Middle frontal gyrus (tissue), 1 donor: ENCODE measurements around the gene MAGI1.
"Not testable (repeated sequence)": the region's sequence is repeated elsewhere in the genome, so short reads cannot be mapped to it uniquely, and the experiment has no call there.

Experiments used
- DNase-seq: peaks from one replicate; pipeline ENCODE4 v3.0.0-alpha.2; 2015; ENCODE audit warnings: low spot score; ENCODE audit errors: extremely low spot score

Gene MAGI1

DNA sequence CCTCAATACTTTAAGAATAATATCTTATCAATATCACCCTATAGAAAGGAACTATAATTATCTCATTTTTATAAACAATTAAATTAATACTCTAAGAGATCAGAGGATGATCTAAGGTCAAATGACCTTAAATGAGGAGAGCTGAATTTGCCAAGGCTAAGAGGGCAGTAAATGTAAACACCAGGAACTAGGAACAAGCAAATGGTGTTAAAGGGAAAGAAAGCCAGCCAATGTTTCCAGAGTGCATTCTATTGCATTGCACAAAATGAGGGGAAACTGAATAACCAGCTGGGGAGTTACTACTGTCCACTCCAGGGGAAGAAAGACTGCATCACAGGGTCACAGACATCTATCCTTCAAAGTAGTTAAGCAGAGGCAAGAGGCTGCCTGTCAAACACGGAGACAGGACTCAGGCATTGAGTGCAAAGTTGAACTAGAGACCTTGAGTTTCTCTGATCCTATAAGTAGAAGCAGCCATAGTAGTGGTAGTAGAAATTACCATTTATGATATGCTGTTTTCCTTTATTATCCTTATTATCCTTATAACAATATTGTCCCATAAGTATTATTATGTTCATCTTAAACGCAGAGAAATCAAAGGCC is 466.4 kb downstream of the MAGI1 start:
- no peak for DNase-seq

- no peak for DNase-seq
Measured at GRCh38 chr3:65569845-65570405, 468.8 kb downstream of the MAGI1 start.

GRCh38 chr3:65569129-65569528 is 469.6 kb downstream of the MAGI1 start:
- DNase-seq: no peak

DNA sequence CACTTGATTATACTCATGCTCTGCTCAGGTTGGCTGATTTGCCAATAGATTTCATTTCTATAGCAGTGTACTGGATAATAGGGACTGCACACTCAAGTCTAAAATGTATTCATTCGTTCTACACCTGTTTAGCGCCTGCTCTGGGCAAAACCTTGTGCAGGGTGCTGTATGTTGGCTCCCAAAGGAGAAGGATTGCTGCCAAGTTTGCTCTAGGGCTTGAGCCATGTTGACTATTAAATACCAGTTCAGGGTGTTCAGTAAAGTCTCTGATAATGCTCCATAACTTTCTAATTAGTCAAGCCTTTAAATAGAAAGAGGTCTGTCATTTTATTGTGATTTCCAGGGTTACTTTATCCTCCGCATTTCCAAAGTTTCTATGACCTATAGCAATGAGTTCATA is 470.2 kb downstream of the MAGI1 start:
- no peak for DNase-seq

DNA sequence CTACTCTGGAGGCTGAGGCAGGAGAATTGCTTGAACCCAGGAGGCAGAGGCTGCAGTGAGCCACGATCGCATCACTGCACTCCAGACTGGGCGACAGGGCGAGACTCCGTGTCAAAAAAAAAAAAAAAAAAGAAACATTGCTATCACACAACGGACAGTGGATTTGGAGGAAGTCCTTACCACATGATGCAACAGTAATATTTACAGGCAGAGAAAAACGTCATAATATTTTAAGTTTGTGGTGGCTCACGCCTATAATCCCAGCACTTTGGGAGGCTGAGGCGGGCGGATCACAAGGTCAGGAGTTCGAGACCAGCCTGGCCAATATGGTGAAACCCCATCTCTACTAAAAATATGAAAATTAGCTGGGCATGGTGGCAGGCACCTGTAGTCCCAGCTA is 473.0 kb downstream of the MAGI1 start:
- DNase-seq: not testable (repeated sequence)

- DNase-seq: no peak
Measured at GRCh38 chr3:65564483-65564882, 474.2 kb downstream of the MAGI1 start.

DNA sequence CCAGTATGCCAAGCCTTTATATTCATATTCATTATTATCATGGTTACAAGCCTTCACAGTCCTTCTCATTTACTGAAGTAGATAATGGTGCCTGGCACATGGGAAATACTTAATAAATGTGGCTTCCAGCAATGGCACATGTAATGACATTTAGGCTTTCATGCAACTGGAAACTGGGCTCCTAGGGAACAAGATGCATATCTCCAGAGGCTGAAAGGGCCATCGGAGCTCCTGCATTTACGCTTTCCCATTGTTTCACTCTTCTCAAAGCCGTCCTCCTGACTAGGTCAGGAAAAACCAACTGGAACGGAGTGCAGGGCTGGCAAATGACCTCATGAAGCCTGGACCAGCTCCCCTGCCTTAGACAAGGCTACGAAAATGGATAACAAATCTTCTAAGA is 474.9 kb downstream of the MAGI1 start:
- no peak for DNase-seq

GRCh38 chr3:65562447-65562846 is 476.3 kb downstream of the MAGI1 start:
- no peak for DNase-seq

- no peak for DNase-seq
Measured at GRCh38 chr3:65561617-65562016, 477.1 kb downstream of the MAGI1 start.

DNA sequence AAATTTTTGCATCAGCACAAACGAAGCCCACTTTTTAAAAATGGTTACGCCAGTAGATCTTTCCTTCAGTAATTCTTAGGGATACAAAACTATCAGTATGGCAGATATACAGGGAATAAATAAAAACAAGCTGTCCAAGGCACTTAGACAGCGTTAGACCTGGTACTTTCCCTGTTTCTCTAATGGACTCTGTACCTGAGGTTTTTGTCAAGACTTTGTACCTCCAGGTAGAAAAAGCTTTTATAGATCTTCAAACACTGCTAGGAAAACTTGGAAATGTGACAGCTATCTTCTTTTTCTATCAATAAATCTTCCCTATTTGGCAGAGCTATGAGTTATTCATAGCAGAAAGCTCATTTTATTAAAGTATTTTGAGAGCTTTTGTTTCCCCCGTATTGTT is 477.8 kb downstream of the MAGI1 start:
- DNase-seq: no peak

DNA sequence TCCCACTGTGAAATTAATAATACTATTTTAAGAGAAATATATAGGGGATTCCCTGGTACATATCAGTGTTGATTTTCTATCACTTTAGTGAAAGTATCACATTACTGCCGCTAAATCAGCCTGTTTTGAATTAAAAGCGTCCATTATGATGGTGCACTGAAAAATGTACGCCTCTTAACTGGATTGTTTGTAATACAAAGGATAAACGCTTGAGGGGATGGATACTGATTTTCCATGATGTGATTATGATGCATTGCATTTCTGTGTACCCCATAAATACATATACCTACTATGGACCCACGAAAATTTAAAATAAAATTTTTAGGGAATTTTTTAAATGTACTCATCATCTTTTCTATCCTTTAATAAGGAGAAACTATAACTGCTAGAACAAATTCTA is 478.6 kb downstream of the MAGI1 start:
- no peak for DNase-seq

DNA sequence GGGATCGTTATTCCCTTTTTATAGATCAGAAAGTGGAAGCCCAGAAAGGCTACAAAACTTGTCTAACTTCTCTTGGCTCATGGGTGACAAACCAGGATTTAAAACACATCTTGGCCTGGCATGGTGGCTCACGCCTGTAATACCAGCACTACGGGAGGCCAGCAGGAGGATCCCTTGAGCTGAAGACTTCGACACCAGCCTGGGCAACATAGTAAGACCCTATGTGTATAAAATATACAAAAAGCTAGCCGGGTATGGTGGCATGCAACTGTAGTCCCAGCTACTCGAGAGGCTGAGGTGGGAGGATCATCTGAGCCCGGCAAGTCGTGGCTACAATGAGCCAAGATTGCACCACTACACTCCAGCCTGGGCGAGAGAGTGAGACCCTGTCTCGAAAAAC is 479.1 kb downstream of the MAGI1 start:
- no peak for DNase-seq

GRCh38 chr3:65558826-65559225 is 479.9 kb downstream of the MAGI1 start:
- DNase-seq: no peak

DNA sequence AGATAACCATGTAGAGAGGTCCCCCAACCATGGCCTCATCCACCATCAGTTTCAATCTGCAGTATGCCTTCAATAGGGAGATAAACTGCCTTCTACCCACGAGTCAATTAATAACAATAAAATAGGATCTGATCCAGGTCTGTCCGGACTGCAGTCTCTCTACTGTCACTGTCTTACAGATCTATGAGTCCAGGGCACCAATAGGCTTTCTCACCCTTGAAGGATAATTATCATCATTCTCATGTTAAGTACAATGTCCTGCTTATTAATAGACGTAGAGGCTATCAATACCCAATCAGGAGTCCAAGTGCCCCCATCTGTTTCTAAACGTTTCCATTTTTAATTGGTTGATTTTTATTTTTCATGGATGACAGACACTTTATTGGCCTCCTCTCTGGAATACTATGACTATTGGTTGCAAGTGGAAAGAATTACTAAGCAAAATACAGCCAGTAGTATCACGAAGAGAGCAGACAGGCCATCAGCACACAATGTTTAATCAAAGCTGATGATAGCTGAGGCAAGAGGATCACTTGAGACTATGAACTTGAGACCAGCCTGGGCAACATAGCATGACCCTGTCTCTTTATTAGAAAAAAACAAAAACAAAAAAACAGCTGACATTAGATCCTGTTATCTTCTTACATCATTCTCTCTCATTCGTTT is 480.7 kb downstream of the MAGI1 start:
- no peak for DNase-seq

- DNase-seq: no peak
Measured at GRCh38 chr3:65556934-65557577, 481.7 kb downstream of the MAGI1 start.

DNA sequence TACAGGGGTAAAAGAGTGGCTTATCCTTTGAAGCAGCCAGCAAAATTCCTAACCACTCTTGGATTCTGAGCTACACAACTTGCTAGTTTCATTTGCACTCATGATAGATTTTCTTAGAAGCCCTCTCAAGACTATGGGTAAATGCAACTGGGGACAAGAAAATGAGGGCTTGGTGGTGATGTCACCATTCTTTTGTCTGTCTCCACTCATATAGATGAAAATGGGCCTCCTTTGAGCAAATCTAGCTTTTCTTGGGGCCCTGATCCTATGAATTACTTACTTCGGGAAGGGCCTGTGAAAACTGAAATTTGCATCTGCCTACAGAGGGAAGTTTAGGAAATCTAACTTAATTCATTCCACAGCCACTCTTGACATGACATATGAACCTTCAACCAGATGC is 486.3 kb downstream of the MAGI1 start:
- DNase-seq: no peak

DNA sequence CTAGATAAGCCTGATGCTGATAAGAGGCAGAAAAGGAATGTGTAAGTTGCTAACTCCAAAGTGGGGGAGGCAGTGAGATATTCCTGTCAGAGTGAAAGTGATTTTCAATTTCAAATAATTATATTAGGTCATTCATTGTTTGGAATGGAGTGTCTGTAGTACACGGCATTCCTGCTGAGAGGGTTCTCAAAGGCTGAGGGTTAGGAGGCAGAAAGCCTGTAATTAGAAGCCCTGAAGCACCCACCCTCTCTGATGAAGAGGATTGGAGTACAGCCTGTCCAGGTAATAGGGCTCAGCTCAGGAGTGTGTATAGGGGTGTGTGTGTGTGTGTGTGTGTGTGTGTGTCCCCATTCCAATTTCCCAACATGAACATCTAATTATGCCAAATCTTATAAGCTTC is 486.8 kb downstream of the MAGI1 start:
- no peak for DNase-seq

DNA sequence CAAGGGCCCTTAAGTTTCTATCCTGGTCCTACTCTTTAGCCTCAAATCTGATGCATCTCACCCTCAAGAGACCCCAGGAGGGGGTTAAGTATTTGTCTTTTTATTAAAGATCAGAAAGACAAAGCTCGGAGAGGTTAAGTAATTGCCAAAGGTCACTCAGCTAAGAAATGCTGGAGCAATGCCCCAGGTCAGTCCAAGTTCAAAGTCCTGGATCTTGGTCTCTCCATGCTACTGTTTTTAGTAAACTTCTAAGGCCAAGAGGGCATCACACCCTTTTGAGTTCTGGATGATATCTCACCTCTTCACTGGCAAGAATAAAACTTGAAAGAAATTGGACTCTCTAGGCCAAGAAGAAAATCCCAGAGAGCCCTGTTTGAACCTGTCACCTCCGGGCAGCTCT is 488.6 kb downstream of the MAGI1 start:
- no peak for DNase-seq

DNA sequence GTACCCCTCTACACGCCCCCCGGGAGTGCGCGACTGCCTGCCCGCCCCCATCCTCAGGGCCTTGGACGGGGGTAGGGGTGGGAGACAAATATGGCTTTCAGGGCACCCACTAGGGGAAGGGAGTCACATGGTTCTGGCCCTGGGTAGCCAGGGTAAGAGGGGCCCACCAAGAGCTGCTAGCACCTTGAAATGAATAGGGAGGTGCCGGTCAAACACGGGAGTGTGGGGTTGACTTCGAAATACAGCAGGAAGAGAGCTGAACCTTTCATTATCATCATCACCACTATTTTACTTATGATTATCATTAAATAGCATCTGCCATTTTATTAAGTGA is 489.1 kb downstream of the MAGI1 start:
- no peak for DNase-seq

- DNase-seq: no peak
Measured at GRCh38 chr3:65548848-65549625, 489.7 kb downstream of the MAGI1 start.

- no peak for DNase-seq
Measured at GRCh38 chr3:65545429-65545828, 493.3 kb downstream of the MAGI1 start.

GRCh38 chr3:65543391-65543790 is 495.3 kb downstream of the MAGI1 start:
- not testable (repeated sequence) for DNase-seq
